OCI-M1 (cell line): ENCODE measurements around the gene TAOK3.
"Not testable (repeated sequence)": the region's sequence is repeated elsewhere in the genome, so short reads cannot be mapped to it uniquely, and the experiment has no call there.

Experiments used
- DNase-seq: peaks from one replicate; lab custom pipeline; 2025; lab: John Stamatoyannopoulos, UW

The TAOK3 gene

GRCh38 chr12:118372541-118373495 is at the start of gene TAOK3:
TSS of gene TAOK3 (minus strand) at chr12:118372907. CDS start at chr12:118255567, 117,340 bp downstream.
- peak; percentile 98 for DNase-seq

GRCh38 chr12:118420673-118421072 is 48.0 kb upstream of the TAOK3 start:
- no peak for DNase-seq

GRCh38 chr12:118418385-118419057 is 45.8 kb upstream of the TAOK3 start:
- no peak for DNase-seq

- no peak for DNase-seq
These were observed 45.2 kb upstream of the TAOK3 start for GRCh38 chr12:118417942-118418341.

GRCh38 chr12:118409834-118410233 is 37.1 kb upstream of the TAOK3 start:
- peak; percentile 11 for DNase-seq

GRCh38 chr12:118408241-118408640 is 35.5 kb upstream of the TAOK3 start:
- DNase-seq: not testable (repeated sequence)

GRCh38 chr12:118404876-118405521 is 32.3 kb upstream of the TAOK3 start:
- peak; percentile 83 for DNase-seq

- no peak for DNase-seq
These were observed 29.5 kb upstream of the TAOK3 start for GRCh38 chr12:118402251-118402650.

GRCh38 chr12:118398940-118399339 is 26.2 kb upstream of the TAOK3 start:
- no peak for DNase-seq

- DNase-seq: no peak
These were observed 25.8 kb upstream of the TAOK3 start for GRCh38 chr12:118398524-118398923.

GRCh38 chr12:118397708-118398440 is 25.2 kb upstream of the TAOK3 start:
- DNase-seq: no peak

GRCh38 chr12:118391836-118392235 is 19.1 kb upstream of the TAOK3 start:
- no peak for DNase-seq

- DNase-seq: no peak
These were observed 18.7 kb upstream of the TAOK3 start for GRCh38 chr12:118391424-118391823.

- DNase-seq: peak; percentile 86
These were observed 5.3 kb upstream of the TAOK3 start for GRCh38 chr12:118377884-118378470.

- DNase-seq: peak; percentile 54
These were observed 4.5 kb upstream of the TAOK3 start for GRCh38 chr12:118377021-118377883.

GRCh38 chr12:118376089-118377020 is 3.6 kb upstream of the TAOK3 start, which contains the start of gene SUDS3:
TSS of gene SUDS3 (plus strand) at chr12:118376555. CDS start at chr12:118376692, 137 bp downstream.
- peak; percentile 94 for DNase-seq

GRCh38 chr12:118375348-118375747 is 2.6 kb upstream of the TAOK3 start:
- no peak for DNase-seq

- DNase-seq: no peak
These were observed 2.2 kb upstream of the TAOK3 start for GRCh38 chr12:118374909-118375308.

- DNase-seq: no peak
These were observed 1.5 kb upstream of the TAOK3 start for GRCh38 chr12:118374126-118374725.
